GM15510 (cell line): ENCODE measurements around the gene LARP1.

Experiments used
- POLR2A ChIP-seq: IDR thresholded peaks from 3 replicates; pipeline ENCODE4 v1.6.1; 2011; ENCODE audit warnings: borderline replicate concordance; ENCODE audit not compliant: insufficient read length; ENCODE audit errors: extremely low read depth

LARP1 gene

GRCh38 chr5:154755361-154756008 lies at the start of gene LARP1:
TSS of gene LARP1 (plus strand) at chr5:154755377. CDS start at chr5:154755758, 381 bp downstream.
- TF ChIP-seq POLR2A: peak; percentile 32

GRCh38 chr5:154706416-154706815 lies 48.8 kb upstream of the LARP1 start:
- no peak for TF ChIP-seq POLR2A

- no peak for TF ChIP-seq POLR2A
Measured at GRCh38 chr5:154707641-154708040, 47.5 kb upstream of the LARP1 start.

GRCh38 chr5:154708207-154708606 lies 47.0 kb upstream of the LARP1 start:
- TF ChIP-seq POLR2A: no peak

- TF ChIP-seq POLR2A: no peak
Measured at GRCh38 chr5:154708846-154709245, 46.3 kb upstream of the LARP1 start.

GRCh38 chr5:154709368-154710305 lies 45.5 kb upstream of the LARP1 start:
- TF ChIP-seq POLR2A: no peak

- TF ChIP-seq POLR2A: no peak
Measured at GRCh38 chr5:154712518-154713437, 42.4 kb upstream of the LARP1 start.

GRCh38 chr5:154713615-154714125 lies 41.5 kb upstream of the LARP1 start:
- no peak for TF ChIP-seq POLR2A

- no peak for TF ChIP-seq POLR2A
Measured at GRCh38 chr5:154714266-154714986, 40.8 kb upstream of the LARP1 start.

GRCh38 chr5:154721481-154722058 lies 33.6 kb upstream of the LARP1 start:
- no peak for TF ChIP-seq POLR2A

- no peak for TF ChIP-seq POLR2A
Measured at GRCh38 chr5:154722097-154722496, 33.1 kb upstream of the LARP1 start.

- TF ChIP-seq POLR2A: no peak
Measured at GRCh38 chr5:154722936-154723335, 32.2 kb upstream of the LARP1 start.

- TF ChIP-seq POLR2A: no peak
Measured at GRCh38 chr5:154723740-154724505, 31.3 kb upstream of the LARP1 start.
